ENCODE measurements around the gene ADAMTS17.
"Not testable (repeated sequence)": the region's sequence is repeated elsewhere in the genome, so short reads cannot be mapped to it uniquely, and the experiment has no call there.

ADAMTS17 gene

GRCh38 chr15:100341750-100342560 lies at the start of gene ADAMTS17:
Gene ADAMTS17 (minus strand): TSS chr15:100341975. CDS start chr15:100341899, 76 bp downstream.
- peak; percentile 96 for DNase-seq

- DNase-seq, result no peak
Observed at GRCh38 chr15:100385300-100386050, 43.7 kb upstream of the ADAMTS17 start.

- DNase-seq, result no peak
Observed at GRCh38 chr15:100384108-100384410, 42.3 kb upstream of the ADAMTS17 start.

- DNase-seq, result no peak
Observed at GRCh38 chr15:100383302-100384107, 41.7 kb upstream of the ADAMTS17 start.

- no peak for DNase-seq
Observed at GRCh38 chr15:100373942-100374341, 32.2 kb upstream of the ADAMTS17 start.

GRCh38 chr15:100373120-100373896 lies 31.5 kb upstream of the ADAMTS17 start:
- DNase-seq, result no peak

GRCh38 chr15:100372739-100373119 lies 31.0 kb upstream of the ADAMTS17 start:
- no peak for DNase-seq

- no peak for DNase-seq
Observed at GRCh38 chr15:100355342-100355741, 13.6 kb upstream of the ADAMTS17 start.

- DNase-seq, result no peak
Observed at GRCh38 chr15:100353449-100353848, 11.7 kb upstream of the ADAMTS17 start.

GRCh38 chr15:100350434-100351226 lies 8.9 kb upstream of the ADAMTS17 start:
- no peak for DNase-seq

- peak; percentile 78 for DNase-seq
Observed at GRCh38 chr15:100349696-100350433, 8.1 kb upstream of the ADAMTS17 start.

- no peak for DNase-seq
Observed at GRCh38 chr15:100349321-100349695, 7.5 kb upstream of the ADAMTS17 start.

- no peak for DNase-seq
Observed at GRCh38 chr15:100348578-100348977, 6.8 kb upstream of the ADAMTS17 start.

GRCh38 chr15:100346866-100347512 lies 5.2 kb upstream of the ADAMTS17 start:
- DNase-seq, result no peak

GRCh38 chr15:100345438-100345837 lies 3.7 kb upstream of the ADAMTS17 start:
- DNase-seq, result no peak

- no peak for DNase-seq
Observed at GRCh38 chr15:100343251-100343650, 1.5 kb upstream of the ADAMTS17 start.

GRCh38 chr15:100341239-100341749 lies 481 bp downstream of the ADAMTS17 start:
- DNase-seq, result no peak

- DNase-seq, result no peak
Observed at GRCh38 chr15:100340721-100341238, 995 bp downstream of the ADAMTS17 start.

GRCh38 chr15:100339999-100340398 lies 1.8 kb downstream of the ADAMTS17 start:
- no peak for DNase-seq

GRCh38 chr15:100339451-100339850 lies 2.3 kb downstream of the ADAMTS17 start:
- not testable (repeated sequence) for DNase-seq

Data from NCI-H1048 (cell line).